NK-92 treated with Interleukin-12 subunit alpha and Interleukin-12 subunit beta, amount 100 ng/mL, for 24 hours (cell line): ENCODE measurements around the gene SEC14L1.
"Not testable (repeated sequence)": the region's sequence is repeated elsewhere in the genome, so short reads cannot be mapped to it uniquely, and the experiment has no call there.

Experiments used
- DNase-seq: peaks from one replicate; lab custom pipeline; 2025; lab: John Stamatoyannopoulos, UW

Gene SEC14L1

DNA sequence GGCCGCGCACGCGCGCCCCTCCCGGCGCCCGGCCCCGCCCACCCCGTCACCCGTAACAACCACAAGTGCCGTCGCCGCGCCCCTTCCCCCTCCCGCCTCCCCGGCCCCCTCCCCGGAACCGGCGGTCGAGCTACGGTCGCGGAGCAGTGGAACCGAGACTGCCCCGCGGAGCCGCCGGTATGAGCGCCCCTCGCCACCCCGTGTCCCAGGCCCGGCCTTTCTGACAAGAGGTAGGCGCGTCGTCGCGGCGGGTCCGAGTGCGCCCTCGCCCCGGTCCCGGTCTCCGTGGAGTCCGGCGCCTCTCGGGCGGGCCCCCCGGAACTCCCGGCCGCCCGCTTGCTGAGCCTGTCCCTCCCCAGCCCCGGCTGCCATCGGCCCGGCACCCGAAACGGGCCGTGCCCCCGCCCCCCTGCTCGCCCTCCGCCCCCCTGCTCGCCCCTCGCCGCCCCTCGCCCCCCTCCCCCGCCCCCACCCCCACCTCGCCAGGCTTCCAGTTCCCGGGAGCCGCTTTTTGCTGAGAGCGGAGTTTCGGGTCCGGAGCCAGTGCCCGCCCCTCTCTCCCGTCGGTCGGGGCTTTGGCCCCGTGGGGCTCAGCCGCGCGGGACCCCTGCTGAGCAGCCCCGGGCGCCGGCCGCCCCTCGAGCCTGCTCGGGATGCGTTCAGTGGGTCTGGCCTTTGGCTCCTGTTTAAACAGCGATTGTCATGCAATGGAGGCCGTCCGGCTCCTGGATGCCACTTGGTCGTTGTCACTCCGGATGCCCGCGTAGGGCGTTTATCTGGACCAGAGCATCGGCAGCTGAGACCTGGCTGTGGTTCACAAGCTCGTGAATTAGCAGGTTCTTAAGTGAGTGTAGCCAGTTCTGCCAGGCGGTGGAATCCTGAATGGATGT is at the start of gene SEC14L1:
Gene SEC14L1 (plus strand): TSS at position 92 of the 890 bp plus-strand sequence. CDS start 2,628 bp downstream, outside the sequence.
- DNase-seq, result no peak

DNA sequence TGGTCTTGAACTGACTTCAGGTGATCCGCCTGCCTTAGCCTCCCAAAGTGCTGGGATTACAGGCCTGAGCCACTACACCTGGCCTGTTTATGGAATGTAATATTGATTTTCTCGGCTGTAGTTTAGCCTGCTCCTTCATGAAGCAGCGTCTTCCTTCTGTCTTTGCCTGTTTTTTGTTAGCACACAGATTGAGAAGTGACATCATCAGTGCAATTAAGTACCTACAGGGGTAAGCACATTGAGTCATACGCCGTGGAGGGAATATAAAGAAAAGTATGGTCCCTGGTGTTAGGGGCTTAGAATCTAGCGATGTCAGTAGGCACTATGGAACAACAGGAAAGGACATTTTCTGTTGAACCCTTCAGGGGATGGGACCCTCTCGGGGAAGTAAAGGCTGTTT is 48.7 kb upstream of the SEC14L1 start:
- DNase-seq, result no peak

DNA sequence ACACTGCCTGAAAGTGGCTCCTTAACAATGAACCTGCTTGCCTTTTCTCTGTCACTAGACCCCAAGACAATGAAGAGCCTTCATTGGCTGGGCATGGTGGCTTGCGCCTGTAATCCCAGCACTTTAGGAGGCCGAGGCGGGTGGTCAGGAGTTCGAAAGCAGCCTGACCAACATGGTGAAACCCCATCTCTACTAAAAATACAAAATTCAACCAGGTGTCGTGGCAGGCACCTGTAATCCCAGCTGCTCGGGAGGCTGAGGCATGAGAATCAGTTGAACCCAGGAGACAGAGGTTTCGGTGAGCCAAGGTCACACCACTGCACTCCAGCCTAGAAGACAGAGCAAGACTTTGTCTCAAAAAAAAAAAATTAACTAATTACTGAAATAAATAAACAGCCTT is 45.3 kb upstream of the SEC14L1 start:
- DNase-seq, result no peak

DNA sequence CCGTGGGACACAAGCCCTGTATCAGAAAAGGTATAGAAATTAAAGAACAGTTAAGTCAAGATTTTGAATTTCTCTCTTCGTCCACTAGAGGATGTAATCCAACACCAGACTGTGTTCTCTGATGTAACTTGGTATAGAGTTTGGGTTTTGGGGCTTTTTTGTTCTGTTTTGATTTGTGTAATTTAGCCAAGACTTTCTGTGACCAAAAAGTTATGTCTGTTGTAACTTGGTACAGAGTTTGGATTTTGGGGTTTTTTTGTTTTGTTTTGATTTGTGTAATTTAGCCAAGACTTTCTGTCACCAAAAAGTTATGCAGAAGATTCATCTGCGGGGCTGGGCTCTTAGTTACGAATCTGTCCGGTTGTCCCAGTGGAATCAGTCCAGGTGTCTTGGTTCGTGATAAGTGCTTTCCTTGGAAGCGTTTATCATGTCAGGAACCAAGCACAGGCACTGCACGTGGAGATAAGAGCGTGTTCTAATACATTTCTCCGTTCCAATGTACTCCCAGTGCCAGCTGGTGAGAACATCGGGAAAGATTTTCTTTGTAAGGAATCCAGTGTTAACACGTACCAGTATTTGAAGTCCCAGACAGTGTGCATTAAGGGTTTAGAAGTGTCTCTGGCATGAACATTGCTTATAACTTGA is 44.1 kb upstream of the SEC14L1 start:
- DNase-seq, result no peak

DNA sequence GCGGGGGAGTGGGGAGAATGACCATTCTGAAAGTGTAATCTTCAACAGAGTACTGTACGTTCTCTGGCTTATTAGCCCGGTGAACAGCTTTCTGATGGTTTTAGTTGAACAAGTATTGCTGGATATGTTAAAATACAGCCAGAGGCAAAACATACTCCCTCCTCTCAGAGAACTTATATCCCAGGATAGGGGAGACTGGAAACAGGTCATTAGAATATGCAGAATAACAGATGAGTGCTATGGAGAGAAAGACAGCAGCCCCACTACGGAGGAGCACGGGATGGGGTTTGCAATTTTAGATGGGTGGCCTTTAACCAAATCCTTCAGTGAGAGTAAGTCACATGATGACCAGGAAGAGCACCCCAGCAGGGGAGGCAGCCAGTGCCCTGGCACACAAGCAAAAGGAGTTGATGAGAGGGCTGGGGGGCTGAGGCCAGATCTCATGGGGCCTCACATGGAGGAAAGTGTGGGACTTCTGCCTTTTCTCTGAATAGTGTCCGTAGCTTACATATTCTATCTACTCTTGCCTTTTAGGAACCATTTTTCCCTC is 43.1 kb upstream of the SEC14L1 start:
- DNase-seq, result no peak

DNA sequence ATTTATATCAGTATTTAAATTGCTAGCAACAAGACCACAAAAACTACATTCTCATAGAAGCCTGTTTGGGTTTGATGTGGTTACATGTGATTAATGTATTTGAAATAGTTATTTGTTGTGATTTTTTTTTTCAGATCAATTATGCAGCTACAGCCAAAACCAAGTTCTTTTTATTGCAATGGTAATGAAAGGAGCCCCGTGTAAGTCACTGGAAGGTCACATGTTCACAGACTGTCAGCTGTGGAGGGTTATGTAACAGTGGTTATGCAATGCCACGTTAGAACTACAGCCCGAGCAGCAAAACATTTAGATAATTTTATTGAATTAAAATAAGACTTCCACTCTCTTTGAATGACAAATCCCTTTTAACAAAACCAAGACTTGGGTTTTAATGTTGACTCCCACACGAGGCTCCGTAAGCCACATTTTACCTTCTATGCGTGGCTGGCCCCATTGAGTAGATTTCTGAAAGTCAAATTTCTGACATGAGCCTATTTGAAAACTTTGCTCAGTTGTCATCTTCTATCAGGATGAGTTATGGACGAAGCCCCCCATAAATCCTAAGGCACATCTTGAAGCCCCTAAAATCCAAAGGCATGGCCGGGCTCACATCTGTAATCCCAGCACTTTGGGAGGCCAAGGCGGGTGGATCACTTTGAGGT is 41.8 kb upstream of the SEC14L1 start:
- no peak for DNase-seq

DNA sequence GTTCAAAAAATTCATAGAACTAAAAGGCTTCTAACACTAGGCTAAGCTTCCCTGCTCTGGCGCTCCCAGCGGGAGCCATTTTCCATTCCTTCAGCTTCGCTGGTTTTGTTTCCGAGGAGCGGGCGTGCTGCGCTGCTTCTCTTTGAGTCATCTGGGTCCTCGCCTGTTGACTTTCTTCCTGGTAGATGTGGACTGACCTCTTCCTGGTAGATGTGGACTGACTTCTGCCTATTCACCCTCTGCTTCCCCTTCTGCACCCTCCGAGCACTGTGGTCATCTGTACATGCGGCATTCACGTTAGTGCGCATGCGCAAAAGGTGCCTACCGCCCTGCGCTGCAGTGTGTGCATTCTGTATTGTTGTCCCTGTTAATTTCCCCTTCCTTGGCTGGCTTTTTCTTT is 40.8 kb upstream of the SEC14L1 start:
- no peak for DNase-seq

DNA sequence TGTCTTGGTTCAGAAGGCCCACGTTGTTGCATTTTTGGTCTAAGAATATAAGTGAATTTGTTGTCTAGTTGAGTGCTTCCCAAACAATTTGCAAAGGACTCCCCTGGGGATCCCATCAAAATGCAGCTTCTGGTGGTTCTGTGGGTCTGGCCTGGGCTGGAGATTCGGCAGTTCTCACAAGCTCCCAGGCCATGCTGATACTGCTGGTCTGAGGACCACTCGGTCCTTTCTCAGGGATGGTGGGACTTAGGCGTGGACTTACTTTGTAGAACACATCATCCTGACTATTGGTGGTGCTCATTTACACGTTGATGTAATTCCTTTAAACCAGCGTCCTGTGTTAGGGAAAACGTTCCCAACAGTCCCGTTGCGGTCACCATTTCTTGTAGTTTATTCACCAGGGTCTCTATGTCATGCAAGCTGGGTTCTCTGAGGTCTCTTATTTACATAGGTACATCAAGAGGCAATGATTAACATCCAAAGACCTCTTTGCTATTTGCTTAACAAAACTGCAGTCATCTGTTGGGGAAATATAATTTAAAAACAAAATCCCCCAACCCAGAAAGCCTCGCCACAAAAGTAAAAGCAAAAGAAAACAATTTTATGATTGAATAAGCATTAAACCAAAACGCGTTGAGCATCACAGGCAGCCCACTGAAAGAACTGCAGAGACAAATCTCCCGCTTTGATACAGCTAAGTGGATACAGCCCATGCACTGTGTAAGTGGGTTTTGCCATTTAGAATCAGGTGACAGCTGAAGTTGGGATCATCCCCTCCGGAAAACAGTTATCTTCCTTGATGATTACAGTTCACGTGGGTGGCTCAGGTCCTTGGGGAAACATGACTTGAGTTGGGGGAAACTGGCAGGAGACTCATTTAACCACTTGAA is 39.0 kb upstream of the SEC14L1 start:
- DNase-seq, result no peak

DNA sequence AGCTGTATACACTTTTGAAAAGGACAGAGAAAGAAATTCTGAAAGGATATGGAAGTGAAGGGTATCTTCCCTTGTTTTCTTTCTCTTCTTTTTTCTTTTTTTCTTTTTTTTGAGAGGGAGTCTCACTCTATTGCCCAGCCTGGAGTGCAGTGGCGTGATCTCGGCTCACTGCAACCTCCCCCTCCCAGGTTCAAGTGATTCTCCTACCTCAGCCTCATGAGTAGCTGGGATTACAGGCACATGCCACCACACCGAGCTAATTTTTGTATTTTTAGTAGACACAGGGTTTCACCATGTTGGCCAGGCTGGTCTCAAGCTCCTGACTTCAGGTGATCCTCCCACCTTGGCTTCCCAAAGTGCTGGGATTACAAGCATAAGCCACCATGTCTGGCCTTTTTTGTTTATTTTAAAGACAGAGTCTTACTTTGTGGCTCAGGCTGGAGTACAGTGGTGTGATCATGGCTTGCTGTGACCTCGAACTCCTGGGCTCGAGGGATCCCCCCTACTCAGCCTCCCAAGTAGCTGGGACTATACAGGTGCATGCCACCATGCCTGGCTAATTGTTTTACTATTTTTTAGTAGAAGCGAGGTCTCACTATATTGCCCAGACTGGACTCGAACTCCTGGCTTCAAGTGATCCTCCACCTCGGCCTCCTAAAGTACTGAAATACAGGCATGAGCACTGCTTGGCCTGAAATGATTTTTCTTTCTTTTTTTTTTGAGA is 38.2 kb upstream of the SEC14L1 start:
- not testable (repeated sequence) for DNase-seq

DNA sequence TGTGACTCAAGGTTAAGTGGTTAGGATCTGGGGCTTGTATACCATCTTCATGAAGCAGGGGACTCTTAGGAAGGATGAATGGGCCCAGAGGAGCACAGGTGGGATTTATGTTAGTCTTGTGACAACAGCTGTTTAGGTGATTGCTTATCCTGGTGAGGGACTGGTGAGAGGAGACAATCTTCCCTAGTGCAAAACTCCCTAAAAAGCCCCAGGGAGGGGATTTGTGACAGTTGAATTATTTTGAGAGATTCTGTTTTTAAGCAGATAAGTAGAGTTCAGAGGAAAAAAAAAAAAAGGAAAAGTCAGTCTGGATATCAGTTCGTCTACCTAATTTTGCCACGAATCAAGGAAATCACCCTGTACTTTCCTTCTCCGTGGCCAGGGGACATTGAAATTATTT is 35.1 kb upstream of the SEC14L1 start:
- no peak for DNase-seq

DNA sequence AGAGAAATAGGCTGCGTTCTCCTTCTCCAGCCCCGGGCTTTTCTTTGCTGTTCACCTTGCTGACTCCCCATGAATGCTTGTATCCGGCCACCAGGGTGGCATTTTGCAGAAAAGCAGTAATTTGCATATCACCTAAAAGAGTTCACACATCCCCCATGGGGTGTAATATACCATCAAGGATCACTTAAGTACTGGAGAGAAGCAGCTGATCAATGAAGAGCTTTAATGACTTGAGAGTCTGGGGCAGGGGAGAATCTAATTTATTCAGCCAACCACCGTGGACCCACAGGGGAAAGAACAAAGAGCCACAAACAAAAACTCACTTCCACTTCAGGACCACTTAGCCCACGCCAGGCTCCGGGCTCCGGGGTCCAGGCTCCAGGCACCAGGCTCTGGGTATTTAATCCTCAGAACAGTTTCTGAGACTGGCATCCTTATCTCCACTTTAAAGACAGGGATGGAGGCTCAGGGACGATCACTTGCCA is 33.9 kb upstream of the SEC14L1 start:
- DNase-seq, result no peak

DNA sequence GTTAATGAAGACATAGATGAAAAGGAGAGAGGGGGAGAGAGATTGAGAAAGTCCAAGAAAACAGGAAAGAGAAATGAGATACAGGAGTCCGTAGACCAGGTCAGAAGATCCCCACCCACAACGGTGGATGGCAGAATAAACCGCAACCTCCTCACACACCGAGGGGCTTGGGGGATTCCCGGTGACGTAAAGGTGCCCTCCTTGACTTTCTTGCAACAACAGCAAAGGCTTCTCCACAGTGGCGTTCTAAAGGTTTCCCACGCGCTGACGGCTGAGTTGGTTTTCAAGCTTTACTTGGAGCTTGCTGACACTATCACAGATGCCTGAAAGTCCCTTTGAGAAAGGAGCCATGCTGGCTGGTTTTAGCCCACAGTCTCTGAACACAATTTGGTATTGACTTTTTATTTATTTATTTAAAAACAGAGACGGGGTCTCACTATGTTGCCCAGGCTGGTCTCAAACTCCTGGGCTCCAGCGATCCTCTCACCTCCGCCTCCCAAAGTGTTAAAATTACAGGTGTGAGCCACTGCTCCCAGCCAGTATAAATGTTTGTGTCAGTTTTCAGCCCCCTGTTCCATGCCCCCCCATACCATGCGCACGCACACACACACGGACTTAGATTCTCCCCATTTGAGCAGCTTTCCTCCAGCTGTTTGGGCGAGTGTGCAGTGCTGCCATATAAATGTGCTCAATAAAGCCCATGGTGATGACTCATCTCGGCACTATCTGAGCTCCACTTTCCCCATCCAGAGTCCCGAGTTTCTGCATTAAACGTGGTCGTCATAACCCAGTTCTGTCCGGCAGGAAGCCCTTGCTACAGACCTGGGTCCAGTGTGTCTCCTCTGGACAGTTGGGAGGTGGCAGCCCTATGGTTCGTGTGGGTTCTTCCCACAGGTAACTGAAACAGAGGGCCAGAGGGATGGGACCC is 33.0 kb upstream of the SEC14L1 start:
- no peak for DNase-seq

DNA sequence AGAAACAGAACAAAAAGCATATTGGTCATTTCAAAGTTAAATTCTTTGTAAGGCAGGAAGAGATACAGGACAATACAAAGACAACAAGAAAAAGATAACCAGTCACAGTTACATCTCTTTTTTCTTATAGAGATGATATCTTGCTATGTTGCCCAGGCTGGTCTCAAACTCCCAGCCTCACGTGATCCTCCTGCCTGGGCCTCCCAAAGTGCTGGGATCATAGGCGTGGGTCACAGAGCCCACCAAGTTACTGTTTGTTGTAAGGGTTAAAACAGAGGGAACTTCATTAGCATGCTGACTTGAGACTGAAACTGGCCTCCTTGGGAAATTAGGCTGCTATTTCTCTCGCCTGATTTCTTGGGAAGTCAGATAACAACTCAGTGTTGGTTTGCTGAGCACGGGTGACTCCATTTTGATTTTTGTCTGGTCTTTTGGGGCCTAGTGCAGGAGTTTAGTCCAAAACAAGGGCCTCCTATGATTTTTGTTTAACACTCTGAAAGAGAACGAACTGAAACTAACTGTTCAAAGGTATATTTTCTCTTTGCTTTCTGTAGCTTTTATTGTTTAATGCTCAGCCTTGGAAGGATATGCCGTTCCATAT is 31.5 kb upstream of the SEC14L1 start:
- DNase-seq, result no peak

DNA sequence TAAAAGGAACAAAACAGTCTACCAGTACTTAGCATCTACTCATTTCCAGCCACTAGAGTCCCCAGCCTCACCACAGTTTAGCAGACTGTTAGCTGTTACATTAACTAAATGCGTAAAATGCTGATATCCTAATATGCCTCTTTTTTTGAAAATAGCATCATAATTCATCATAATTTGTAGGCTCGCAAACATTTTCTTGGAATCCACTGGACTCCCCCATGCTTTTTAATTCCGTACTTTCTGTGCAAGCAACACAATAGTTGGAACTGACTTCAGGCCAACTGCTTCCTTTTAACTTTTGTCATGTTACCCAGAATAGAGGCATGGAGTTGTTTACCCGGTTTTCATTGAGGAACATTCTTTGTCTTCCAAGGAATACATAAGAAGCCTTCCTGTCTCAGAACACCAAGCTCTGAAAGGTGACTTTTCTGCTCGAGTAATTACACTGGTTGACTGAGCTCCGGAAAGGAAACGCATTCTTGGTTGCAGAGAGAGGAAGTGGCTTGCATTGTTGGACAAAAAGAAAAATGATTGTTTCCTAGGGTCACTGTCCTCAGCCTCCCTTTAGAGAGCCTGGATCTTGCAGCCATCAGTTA is 30.9 kb upstream of the SEC14L1 start:
- no peak for DNase-seq

DNA sequence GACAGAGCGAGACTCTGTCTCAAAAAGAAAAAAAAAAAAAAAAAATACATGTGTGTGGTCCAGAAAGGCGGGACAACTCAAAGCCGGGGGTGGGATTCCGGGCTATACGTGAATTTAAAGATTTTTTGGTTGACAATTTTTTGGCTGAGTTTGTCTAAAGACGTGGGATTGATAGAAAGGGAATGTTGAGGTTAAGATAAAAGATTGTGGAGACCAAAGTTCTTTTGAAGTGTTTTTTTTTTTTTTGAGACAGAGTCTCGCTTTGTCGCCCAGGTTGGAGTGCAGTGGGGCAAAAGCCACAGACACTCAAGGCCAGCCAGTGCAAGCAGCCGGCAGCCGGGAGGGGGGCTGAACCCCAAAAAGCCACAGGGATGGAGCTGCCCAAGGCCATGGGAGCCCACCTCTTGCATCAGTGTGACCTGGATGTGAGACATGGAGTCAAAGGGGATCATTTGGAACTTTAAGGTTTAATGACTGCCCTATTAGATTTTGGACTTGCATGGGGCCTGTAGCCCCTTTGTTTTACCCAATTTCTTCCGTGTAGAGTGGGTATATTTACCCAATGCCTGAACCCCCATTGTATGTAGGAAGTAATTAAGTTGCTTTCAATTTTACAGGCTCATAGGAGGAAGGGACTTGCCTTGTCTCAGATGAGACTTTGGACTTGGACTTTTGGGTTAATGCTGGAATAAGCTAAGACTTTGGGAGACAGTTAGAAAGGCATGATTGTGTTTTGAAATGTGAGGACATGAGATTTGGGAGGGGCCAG is 29.4 kb upstream of the SEC14L1 start:
- not testable (repeated sequence) for DNase-seq

DNA sequence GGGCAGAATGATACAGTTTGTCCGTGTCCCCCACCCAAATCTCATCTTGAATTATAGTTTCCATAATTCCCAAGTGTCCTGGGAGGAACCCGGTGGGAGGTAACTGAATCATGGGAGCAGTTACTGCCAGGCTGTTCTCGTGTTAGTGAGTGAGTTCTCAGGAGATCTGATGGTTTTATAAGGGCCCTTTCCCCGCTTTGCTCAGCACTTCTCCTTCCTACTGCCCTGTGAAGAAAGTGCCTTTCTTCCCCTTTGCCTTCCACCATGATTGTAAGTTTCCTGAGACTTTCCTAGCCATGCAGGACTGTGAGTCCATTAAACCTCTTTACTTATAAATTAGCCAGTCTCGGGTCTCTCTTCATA is 28.9 kb upstream of the SEC14L1 start:
- DNase-seq, result no peak

DNA sequence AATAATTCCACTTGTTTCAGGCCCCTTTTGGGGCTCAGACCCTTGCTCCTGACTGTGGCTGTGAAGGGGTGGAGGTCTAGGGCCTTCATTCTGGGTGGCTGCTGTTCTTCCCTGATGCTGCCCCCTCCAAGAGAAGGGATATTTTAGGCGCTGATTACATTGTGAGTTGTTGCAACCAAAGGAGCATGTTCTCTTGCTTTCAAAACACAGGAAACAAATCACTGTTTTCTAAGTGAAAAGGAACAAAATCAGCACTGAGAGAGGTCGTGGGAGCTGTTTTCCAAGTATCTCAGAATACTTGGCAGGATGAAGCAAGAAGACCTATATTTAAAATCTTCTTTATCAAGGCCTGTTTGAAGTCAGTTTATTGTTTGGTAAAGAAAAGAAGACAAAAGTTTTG is 25.3 kb upstream of the SEC14L1 start:
- no peak for DNase-seq

DNA sequence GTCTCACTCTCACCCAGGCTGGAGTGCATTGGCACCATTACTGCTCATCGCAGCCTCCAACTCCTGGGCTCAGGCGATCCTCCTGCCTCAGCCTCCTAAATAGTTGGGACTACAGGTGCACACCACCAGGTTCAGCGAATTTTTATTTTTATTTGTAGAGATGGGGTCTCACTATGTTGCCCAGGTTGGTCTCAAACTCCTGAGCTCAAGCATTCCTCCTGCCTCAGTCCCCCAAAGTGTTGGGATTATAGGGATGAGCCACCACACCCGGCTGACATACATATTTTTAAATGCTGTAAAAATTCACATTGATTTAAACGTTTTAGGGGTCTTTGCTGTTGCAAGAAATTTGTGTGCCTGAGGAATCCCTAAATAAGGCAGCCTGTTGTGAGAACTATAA is 24.8 kb upstream of the SEC14L1 start:
- no peak for DNase-seq
